ENCODE results near the gene KLF6. TPM values are rescaled to one million over a fixed set of nuclear protein-coding genes. Genes with fewer than 3 reads are reported as not detected.

KLF6 gene
- total RNA-seq, 1 experiment from 2014 or later: 27.9 TPM

- H3K27me3 Mint-ChIP-seq (ENCODE audit: low read depth): no peaks in the 10 kb centered on the region; the same call in 1 of the 2 replicates
- ATAC-seq: no peak
- POLR2A ChIA-PET: no interaction called here
- H3K4me1 Mint-ChIP-seq: peaks cover 5% of the 10 kb centered on the region
- H3K27ac Mint-ChIP-seq: no peak overlapping the region
- no peak overlapping the region for H3K4me3 Mint-ChIP-seq
- TF ChIP-seq ZNF219 (CRISPR knock-in tag; IDR thresholded peaks at IDR 0.05; ENCODE audit: borderline replicate concordance) (no peak), ZNF425 (CRISPR knock-in tag; conservative IDR thresholded peaks at IDR 0.05) (no peak), ATF3 (CRISPR knock-in tag; conservative IDR thresholded peaks at IDR 0.05) (no peak), NR1H2 (CRISPR knock-in tag; IDR thresholded peaks at IDR 0.05) (no peak), SP1 (CRISPR knock-in tag; conservative IDR thresholded peaks at IDR 0.05) (no peak), FOXP4 (CRISPR knock-in tag; IDR thresholded peaks at IDR 0.05) (no peak), ZSCAN18 (CRISPR knock-in tag; IDR thresholded peaks at IDR 0.05) (no peak), OVOL2 (CRISPR knock-in tag; IDR thresholded peaks at IDR 0.05; ENCODE audit: borderline replicate concordance) (no peak), STAT6 (CRISPR knock-in tag; conservative IDR thresholded peaks at IDR 0.05; ENCODE audit: low read depth) (no peak), ZBTB43 (CRISPR knock-in tag; IDR thresholded peaks at IDR 0.05) (no peak), ATF2 (CRISPR knock-in tag; IDR thresholded peaks at IDR 0.05; ENCODE audit: borderline replicate concordance, low read depth) (no peak), KAT7 (CRISPR knock-in tag; IDR thresholded peaks at IDR 0.05; ENCODE audit: borderline replicate concordance) (no peak), MAX (CRISPR knock-in tag; IDR thresholded peaks at IDR 0.05) (no peak), ZNF532 (CRISPR knock-in tag; IDR thresholded peaks at IDR 0.05; ENCODE audit: borderline replicate concordance) (no peak)
- H3K36me3 Mint-ChIP-seq: peaks cover 6% of the 10 kb centered on the region
- no peak for DNase-seq (ENCODE audit: low spot score)
- H3K9me3 Mint-ChIP-seq: peaks cover 13% of the 10 kb centered on the region
- CTCF ChIA-PET: no interaction called here
Observed at GRCh38 chr10:3727268-3727667, 57.7 kb downstream of the KLF6 start.
